ENCODE results near the gene NAA10.
A peak's percentile ranks its signal among the peaks of the same experiment; 100 is the strongest.

Gene NAA10

DNA sequence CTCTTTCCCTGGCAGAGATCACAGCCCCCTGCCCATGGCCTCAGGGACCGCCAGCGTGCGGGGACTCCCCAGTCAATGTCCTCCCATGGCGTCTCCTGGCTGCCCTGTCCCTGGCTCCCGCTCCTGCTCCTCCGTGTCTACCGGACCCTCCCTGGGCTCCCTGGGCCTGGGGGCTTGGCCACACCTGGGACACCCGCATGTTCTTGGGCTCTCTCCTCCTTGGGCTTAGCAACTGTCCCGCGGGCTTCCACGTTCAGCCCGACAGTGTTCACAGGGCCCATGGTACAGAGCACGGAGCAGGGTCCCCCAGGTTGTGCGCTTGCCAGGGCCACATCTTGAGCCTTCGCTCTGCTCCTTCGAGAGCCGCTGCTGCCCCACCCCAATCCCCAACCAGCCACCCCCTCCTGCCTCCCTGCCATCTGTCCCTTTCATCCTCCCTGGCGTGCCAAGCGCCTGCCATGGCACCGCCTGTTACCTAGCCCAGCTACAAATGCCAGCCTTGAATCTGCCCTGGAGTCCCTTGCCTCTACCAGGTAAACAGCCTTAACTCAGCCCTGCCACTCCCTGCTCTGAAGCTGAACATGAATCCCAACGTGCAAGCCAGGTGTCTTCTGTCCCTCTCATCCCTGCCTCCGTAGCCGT is 26.5 kb downstream of the NAA10 start:
- DNase-seq: no peak

- DNase-seq: no peak
These were observed 27.4 kb downstream of the NAA10 start for GRCh38 chrX:153907456-153907855.

- peak; percentile 34 for DNase-seq
These were observed 28.5 kb downstream of the NAA10 start for GRCh38 chrX:153906126-153906917.

DNA sequence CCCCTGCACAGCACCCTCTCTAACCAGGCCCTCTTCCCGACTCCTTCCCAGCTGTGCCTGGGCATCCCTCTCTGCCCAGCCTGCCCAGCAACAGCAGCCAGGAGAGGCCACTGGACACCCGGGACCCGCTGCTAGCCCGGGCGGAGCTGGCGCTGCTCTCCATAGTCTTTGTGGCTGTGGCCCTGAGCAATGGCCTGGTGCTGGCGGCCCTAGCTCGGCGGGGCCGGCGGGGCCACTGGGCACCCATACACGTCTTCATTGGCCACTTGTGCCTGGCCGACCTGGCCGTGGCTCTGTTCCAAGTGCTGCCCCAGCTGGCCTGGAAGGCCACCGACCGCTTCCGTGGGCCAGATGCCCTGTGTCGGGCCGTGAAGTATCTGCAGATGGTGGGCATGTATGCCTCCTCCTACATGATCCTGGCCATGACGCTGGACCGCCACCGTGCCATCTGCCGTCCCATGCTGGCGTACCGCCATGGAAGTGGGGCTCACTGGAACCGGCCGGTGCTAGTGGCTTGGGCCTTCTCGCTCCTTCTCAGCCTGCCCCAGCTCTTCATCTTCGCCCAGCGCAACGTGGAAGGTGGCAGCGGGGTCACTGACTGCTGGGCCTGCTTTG is 29.2 kb downstream of the NAA10 start:
- DNase-seq: peak; percentile 9

DNA sequence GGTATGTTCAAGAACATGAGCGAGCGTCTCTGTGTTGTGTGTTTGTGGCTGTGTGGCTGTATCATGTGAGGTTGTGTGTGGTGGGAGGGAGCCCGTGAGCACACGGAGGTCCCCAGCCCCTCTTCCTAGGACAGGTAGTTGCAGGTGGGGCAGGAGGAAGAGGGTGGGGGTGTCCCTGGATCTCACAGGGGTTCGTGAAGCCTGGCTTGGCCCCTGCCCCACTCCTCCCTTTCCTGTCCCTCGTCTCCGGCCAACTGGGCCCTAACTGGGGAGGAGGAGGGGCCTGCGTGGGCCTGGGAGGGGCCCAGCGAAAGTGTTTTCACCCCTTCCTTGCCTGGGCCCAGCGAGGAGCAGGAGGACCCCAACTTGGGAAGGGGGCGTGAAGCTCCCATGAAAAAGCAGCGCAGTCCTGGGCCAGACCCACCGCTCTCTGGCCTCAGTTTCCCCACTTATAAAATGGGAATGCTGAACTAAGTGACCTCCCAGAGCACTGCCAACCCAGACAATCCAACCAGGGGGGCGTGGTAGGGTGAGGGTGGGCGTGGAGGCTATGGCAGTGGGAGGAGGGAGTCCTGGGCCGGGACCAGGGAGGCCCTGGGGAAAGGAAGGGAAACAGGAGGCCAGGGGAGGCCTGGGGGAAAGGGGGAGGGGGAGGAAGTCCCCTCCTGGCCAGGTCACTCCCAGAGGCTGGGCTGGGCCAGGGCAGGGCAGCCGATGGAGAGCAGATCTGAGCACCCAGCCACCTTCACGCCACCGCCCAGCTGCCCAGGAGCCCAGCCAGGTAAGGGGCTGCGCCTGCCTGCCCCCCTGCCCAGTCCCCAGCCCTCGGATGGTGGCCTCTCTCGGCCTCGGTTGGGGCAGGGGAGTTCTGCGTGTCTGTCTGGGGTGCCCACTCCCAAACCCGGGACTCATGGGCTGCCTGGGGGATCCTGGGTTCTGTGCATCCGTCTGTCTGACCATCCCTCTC is 30.6 kb downstream of the NAA10 start, which contains the start of gene AVPR2:
AVPR2 (plus strand) TSS at position 683 of the 967 bp plus-strand sequence. CDS start 473 bp downstream, outside the sequence.
- no peak for DNase-seq

DNA sequence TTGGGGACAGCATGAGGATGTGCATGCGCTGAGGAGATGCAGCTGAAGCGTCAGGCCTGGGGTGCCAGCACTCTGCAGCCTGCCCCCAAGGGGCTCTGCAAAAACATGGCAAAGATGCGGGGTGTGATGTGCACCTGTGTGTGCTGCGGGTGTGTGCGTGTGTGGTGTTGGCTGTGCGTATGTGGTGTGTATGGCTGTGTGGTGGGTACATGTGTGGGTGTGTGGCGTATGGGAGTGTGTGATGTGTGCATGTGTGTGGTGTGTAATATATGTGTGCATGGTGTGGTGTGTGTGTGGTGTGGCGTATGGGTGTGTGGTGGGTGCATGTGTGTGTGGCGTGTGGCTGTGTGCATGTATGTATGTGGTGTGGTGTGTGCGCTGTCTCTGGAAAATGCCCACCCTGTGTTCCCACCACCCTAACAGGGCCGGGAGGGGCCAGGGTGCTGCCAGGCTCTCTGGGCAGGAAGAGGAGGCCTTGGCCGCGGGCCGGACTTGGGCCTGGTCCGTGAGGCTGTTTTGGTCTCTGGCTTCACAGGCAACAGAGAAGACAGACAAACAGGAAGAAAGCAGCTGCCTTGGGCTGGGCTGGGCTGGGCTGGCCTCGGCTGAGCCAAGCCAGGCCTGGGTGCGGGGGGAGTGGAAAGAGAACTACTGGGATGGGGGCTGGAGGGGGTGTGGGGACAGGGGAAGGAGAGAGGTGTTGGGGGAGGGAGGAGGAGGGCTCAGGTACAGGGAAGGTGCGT is 31.4 kb downstream of the NAA10 start:
- no peak for DNase-seq

DNA sequence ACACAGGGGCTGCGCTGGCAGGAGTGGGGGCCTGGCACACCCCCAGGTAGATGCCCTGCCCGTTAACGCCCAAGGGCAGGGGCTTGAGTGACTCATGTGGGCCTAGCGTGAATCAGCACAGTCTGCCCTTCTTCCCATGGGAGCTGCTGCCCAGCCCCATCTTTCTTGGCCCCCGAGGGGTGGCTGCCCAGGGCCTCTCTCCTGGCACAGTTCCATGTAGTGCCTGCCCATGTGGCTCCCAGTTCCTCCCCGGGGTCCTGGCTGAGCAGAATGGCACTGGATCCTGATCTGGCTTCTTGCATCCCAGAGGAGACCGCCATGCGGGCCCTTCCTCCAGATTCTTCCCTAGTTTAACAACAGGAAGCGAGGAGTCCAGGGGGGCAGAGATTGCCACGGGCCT is 32.5 kb downstream of the NAA10 start:
- DNase-seq: no peak

GRCh38 chrX:153901753-153902140 is 33.1 kb downstream of the NAA10 start:
- no peak for DNase-seq

- DNase-seq: peak; percentile 86
These were observed 33.7 kb downstream of the NAA10 start for GRCh38 chrX:153900831-153901752.

DNA sequence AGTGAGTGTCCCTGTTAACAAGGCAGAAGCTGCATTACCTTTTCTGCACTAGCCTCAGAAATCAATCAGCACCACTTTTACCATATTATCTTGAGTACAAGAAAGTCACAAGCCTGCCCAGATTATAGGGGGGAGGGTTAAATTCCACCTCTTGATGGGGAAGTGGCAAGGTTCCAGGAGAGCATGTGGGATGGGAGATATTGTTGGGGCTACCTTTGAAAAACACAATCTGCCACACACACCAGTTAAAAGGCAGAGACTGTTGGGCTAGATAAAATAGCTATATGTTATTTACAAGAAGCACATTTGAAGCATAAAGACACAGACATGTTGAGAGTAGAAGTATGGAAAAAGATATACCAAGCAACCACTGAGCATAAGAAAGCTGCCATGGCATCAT is 36.9 kb downstream of the NAA10 start:
- DNase-seq: no peak

DNA sequence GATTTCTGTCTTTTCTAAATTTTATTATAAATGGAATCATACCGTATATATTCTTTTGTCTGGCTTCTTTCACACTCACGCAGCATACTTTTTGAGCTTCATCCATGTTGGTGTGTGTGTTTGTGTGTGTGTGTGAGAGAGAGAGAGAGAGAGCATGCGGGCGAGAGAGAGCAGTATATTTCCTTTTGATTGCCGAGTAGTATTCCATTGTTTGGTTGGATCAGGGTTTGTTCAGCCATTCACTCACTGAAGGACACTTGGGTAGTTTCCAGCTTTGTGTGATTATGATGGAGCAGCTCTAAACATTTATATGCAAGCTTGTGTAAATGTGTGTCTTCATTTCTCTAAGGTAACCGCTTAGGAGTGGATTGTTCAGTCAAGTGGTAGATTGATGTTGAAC is 45.7 kb downstream of the NAA10 start:
- no peak for DNase-seq

DNA sequence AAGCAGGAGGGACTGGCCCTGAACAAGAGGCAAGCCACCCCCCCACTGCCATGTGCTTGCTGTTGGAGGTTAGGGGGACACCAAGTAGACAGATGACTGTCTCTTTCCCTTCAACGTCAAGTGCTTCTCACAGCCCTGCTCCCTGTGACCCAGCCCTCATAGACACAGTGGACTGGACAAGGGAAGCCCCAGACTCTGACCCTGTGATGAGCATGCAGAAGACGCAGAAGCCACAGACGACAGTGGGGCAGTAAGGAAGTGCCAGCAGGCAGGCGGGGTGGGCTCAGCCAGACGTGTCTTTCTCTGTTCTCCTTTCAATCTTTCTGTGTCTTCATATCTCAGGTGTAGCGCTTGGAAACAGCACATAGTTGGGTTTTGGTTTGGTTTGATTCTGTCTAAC is 46.5 kb downstream of the NAA10 start:
- DNase-seq: no peak

DNA sequence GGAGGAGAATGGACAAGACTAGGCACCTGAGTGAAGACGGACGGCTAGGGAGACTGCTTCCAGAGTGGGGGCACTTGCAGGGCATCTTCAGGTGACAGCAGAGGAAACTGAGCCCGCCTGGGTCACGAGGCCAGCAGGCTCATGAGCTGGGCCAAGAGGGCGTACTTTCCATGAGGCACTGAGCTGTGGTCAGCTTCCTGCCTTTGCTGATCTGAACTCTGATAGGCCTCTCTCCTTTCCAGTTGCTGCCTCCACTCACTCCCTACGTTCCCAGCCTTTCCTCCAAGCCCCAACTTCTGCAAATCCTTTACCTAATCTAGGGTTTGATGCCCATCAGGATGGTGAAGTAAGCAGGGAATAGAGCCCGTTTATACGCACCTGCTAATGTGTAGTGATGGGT is 47.5 kb downstream of the NAA10 start:
- no peak for DNase-seq

DNA sequence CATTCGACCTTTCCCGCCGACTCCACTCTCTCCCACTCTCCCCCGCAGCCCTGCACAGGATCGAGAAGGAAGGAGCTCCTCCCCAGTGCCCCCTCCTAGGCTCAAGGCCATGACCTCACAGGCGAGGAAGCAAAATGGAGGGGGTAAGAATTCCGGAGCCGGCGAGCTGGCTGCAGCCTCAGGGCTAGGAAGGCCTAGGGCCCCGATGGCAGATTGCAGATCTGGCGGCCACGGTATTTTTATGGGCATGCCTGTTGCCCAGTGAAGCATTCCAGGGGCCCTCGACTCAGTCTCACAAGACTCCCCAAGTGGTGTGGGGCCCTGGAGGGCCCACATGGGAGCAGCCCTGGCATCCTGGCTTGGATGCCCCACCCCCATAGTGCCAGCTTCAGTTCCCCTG is 47.9 kb downstream of the NAA10 start:
- no peak for DNase-seq

DNA sequence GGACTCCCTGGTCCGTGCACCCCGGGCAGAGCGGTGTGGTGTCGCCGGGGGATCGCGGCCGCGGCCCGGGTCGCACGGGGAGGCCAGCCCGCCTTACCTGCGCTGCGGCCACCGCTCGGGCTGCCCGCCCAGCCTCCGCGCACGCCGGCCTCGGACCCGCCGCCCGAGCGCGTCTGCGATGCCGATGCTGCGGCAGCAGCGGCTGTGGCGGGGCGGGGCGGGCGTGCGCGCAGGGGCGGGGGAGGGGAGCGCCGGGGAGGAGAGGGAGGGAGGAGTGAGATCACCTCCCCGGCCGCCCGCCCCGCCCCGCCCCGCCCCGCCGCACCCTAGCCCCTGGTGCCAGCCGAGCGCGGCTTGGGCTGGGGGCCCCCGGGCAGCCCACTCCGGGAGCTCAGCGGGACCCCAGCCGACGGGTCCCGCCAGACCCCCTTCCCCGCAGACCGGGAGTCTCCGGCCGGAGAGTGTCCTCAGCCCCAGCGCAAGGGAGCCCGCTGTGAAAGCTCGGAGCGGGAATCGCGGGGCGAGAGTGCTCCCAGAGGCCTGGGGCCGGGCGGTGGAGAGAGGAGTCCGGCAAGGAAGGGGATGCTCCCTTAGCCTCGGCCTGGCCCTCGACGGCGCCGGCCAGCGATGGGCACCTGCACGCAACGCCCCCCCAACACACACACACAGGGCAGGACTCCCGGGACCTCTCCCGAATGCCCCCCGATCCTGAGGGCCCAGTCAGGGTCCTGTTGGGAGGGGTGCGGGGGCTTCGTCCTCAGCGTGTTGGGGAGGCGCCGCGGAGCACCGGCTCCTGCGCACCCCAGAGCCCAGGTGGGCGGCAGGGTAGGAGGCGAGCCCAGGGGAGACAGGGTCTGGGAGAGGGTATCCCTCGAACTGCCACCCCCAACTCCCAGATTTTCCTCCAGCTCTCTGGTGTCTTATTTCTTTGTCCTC is 48.6 kb downstream of the NAA10 start, which contains the start of gene L1CAM:
L1CAM (minus strand) TSS at position 206 of the 936 bp plus-strand sequence. CDS start 10,337 bp downstream, outside the sequence.
- DNase-seq: no peak

GRCh38 chrX:153885208-153885787 is 49.5 kb downstream of the NAA10 start:
- no peak for DNase-seq

- DNase-seq: no peak
These were observed 50.2 kb downstream of the NAA10 start for GRCh38 chrX:153884590-153884989.

GRCh38 chrX:153884136-153884535 is 50.7 kb downstream of the NAA10 start:
- DNase-seq: no peak

GRCh38 chrX:153883163-153883843 is 51.5 kb downstream of the NAA10 start:
- DNase-seq: no peak
